ENCODE measurements around the gene GNG7.
"Not testable (repeated sequence)": the region's sequence is repeated elsewhere in the genome, so short reads cannot be mapped to it uniquely, and the experiment has no call there.

GNG7 gene

DNA sequence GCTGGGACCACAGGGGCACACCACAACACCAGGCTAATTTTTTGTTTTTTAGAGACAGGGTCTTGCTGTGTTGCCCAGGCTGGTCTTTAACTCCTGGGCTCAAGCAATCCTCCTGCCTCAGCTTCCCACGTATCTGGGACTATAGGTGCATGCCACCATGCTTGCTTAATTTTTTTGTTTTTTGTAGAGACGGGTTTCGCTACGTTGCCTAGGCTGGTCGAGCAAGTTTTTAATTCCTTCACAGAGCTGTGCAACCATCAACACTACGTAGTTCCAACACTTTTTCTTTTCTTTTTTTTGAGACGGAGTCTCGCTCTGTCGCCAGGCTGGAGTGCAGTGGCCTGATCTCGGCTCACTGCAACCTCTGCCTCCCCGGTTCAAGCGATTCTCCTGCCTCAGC is 130.3 kb downstream of the GNG7 start:
- H3K27me3 Mint-ChIP-seq, H3K4me3 Mint-ChIP-seq, ATAC-seq, H3K27ac Mint-ChIP-seq: not testable (repeated sequence)
- Mint-ChIP-seq H3K9me3 (peaks cover 11% of the 10 kb centered on the region), H3K36me3 (peaks cover 28% of the 10 kb centered on the region), H3K4me1 (peaks cover 45% of the 10 kb centered on the region)

GRCh38 chr19:2569596-2570465 is 132.7 kb downstream of the GNG7 start:
- H3K9me3 Mint-ChIP-seq: peaks cover 8% of the 10 kb centered on the region
- peaks cover 51% of the 10 kb centered on the region for H3K4me1 Mint-ChIP-seq
- H3K36me3 Mint-ChIP-seq: peaks cover 24% of the 10 kb centered on the region
- H3K4me3 Mint-ChIP-seq: no peak overlapping the region
- H3K27ac Mint-ChIP-seq: no peak overlapping the region
- ATAC-seq: no peak
- H3K27me3 Mint-ChIP-seq: no peaks in the 10 kb centered on the region

DNA sequence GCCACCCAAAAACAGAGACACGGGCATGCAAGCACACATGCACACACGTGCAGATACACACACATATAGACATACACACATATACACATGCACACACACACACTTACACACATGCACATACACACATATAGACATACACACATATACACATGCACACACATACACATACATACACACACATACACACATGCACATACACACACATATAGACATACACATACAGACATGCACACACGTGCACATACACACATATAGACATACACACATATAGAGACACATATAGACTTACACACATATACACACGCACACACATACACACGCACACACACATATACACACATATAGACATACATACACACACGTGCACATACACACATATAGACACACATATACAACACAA is 134.5 kb downstream of the GNG7 start:
- peaks cover 61% of the 10 kb centered on the region for H3K4me1 Mint-ChIP-seq
- peaks cover 13% of the 10 kb centered on the region for H3K36me3 Mint-ChIP-seq
- no peak for ATAC-seq
- H3K27me3 Mint-ChIP-seq: no peaks in the 10 kb centered on the region
- H3K9me3 Mint-ChIP-seq: peaks cover 8% of the 10 kb centered on the region
- H3K4me3 Mint-ChIP-seq: no peak overlapping the region
- peak overlapping the region; percentile 11 for H3K27ac Mint-ChIP-seq

GRCh38 chr19:2567580-2567979 is 134.9 kb downstream of the GNG7 start:
- ATAC-seq: no peak
- H3K4me1 Mint-ChIP-seq: peaks cover 65% of the 10 kb centered on the region
- peaks cover 8% of the 10 kb centered on the region for H3K9me3 Mint-ChIP-seq
- H3K27ac Mint-ChIP-seq: peak overlapping the region; percentile 11
- no peak overlapping the region for H3K4me3 Mint-ChIP-seq
- H3K27me3 Mint-ChIP-seq: no peaks in the 10 kb centered on the region
- peaks cover 13% of the 10 kb centered on the region for H3K36me3 Mint-ChIP-seq

DNA sequence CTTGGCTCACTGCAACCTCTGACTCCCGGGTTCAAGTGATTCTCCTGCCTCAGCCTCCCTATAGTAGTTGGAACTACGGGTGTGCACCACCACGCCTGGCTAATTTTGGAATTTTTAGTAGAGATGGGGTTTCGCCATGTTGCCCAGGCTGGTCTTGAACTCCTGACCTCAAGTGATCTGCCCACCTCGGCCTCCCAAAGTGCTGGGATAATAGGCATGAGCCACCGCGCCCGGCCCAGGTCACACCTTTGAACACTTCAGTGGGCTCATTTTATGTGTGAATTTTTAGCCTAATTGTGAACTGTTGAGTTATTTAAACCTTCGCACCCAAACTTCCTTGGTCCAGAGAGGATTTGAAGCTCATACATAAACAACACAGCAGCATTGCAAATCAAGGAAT is 138.9 kb downstream of the GNG7 start:
- H3K9me3 Mint-ChIP-seq, H3K27me3 Mint-ChIP-seq, ATAC-seq, H3K36me3 Mint-ChIP-seq: not testable (repeated sequence)
- Mint-ChIP-seq H3K27ac (peak overlapping the region; percentile 96), H3K4me1 (peaks cover 75% of the 10 kb centered on the region), H3K4me3 (peak overlapping the region; percentile 94)

DNA sequence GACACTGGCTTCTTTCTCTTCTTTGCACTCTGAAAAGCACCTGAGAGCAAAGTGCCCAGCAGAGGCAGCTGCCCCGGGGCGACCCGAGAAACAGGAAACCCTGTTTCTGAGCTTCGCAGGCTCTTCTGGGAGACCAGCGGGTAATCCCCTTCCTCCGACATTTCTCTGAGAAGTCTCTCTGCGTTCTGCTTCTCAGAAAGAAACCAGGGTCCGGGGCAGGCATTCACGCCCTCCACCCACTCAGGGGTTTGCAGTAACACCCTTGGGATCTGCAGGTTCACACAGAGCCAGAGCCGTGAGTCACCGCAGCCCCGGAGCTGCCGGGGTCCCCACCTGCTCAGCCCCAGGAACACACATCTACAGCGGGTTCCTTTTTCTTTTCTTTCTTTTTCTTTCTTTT is 140.6 kb downstream of the GNG7 start:
- peak; percentile 98 for ATAC-seq
- Mint-ChIP-seq H3K36me3 (no peaks in the 10 kb centered on the region), H3K4me1 (peaks cover 76% of the 10 kb centered on the region), H3K4me3 (peak overlapping the region; percentile 94), H3K9me3 (no peaks in the 10 kb centered on the region), H3K27me3 (no peaks in the 10 kb centered on the region), H3K27ac (peak overlapping the region; percentile 96)

DNA sequence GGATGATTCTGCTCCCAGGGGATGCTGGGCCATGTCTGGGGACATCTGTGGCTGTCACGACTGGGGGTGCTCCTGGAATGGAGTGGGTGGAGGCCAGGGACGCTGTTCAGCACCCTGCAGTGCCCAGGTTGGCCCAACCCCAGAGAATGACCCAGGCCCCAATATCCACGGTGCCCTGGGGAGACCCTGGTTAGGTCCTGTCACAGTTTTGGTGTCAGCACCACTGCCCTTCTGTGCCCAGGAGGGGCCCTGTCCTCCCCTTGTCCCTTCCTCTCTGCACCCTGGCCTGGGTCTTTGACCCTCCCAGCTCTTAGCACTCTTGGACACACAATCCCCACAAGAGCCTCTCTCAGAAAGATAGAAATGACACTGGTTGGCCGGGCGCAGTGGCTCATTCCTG is 141.3 kb downstream of the GNG7 start:
- peak overlapping the region; percentile 94 for H3K4me3 Mint-ChIP-seq
- peaks cover 83% of the 10 kb centered on the region for H3K4me1 Mint-ChIP-seq
- no peaks in the 10 kb centered on the region for H3K27me3 Mint-ChIP-seq
- peak overlapping the region; percentile 96 for H3K27ac Mint-ChIP-seq
- ATAC-seq: no peak
- no peaks in the 10 kb centered on the region for H3K36me3 Mint-ChIP-seq
- no peaks in the 10 kb centered on the region for H3K9me3 Mint-ChIP-seq

DNA sequence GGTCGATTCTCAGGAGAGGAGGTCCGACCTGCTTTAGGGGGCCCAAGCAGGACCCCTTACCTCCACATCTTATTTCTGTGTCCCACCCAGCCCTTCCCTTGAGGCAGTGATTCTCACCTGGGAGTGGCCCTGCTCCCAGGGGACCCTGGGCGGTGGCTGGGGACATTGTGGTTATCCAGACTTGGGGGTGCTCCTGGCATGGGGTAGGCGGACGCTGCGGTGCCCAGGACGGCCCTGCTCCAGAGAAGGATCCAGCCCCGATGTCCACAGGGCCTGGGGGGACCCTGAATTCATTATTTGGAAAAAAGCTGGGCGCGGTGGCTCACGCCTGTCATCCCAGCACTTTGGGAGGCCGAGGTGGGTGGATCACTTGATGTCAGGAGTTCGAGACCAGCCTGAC is 142.1 kb downstream of the GNG7 start:
- no peak for ATAC-seq
- H3K36me3 Mint-ChIP-seq: no peaks in the 10 kb centered on the region
- no peak overlapping the region for H3K4me3 Mint-ChIP-seq
- peaks cover 87% of the 10 kb centered on the region for H3K4me1 Mint-ChIP-seq
- no peaks in the 10 kb centered on the region for H3K27me3 Mint-ChIP-seq
- H3K9me3 Mint-ChIP-seq: no peaks in the 10 kb centered on the region
- peak overlapping the region; percentile 96 for H3K27ac Mint-ChIP-seq

- peak overlapping the region; percentile 67 for H3K27ac Mint-ChIP-seq
These were observed 144.0 kb downstream of the GNG7 start for GRCh38 chr19:2558543-2558942.

GRCh38 chr19:2558131-2558530 is 144.4 kb downstream of the GNG7 start:
- ATAC-seq, H3K27me3 Mint-ChIP-seq, H3K36me3 Mint-ChIP-seq: not testable (repeated sequence)

More at GRCh38 chr19:2558543-2558942, 144.0 kb downstream of the GNG7 start:
- no peak for ATAC-seq
- Mint-ChIP-seq H3K27me3 (no peaks in the 10 kb centered on the region), H3K4me3 (no peak overlapping the region), H3K9me3 (no peaks in the 10 kb centered on the region), H3K4me1 (peaks cover 78% of the 10 kb centered on the region), H3K36me3 (no peaks in the 10 kb centered on the region)

DNA sequence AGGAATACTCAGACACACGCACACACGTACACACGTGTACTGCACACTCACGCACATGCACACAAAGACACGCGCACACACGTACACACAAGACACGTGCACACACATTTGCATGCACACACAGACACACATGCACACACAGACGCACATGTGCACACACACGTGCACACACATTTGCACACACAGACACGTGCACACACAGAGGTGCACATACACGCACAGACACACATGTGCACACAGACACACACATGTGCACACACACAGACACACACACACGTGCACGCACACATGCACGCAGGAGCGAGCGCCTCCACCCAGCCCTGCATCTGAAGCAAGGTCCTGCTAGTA is 145.4 kb downstream of the GNG7 start:
- no peaks in the 10 kb centered on the region for H3K9me3 Mint-ChIP-seq
- H3K36me3 Mint-ChIP-seq: no peaks in the 10 kb centered on the region
- H3K27ac Mint-ChIP-seq: peak overlapping the region; percentile 67
- no peak overlapping the region for H3K4me3 Mint-ChIP-seq
- no peaks in the 10 kb centered on the region for H3K27me3 Mint-ChIP-seq
- ATAC-seq: no peak
- H3K4me1 Mint-ChIP-seq: peaks cover 66% of the 10 kb centered on the region

More at GRCh38 chr19:2558131-2558530, 144.4 kb downstream of the GNG7 start:
- Mint-ChIP-seq H3K27ac (peak overlapping the region; percentile 67), H3K4me1 (peaks cover 74% of the 10 kb centered on the region)
- not testable (repeated sequence) for H3K9me3 Mint-ChIP-seq, H3K4me3 Mint-ChIP-seq

DNA sequence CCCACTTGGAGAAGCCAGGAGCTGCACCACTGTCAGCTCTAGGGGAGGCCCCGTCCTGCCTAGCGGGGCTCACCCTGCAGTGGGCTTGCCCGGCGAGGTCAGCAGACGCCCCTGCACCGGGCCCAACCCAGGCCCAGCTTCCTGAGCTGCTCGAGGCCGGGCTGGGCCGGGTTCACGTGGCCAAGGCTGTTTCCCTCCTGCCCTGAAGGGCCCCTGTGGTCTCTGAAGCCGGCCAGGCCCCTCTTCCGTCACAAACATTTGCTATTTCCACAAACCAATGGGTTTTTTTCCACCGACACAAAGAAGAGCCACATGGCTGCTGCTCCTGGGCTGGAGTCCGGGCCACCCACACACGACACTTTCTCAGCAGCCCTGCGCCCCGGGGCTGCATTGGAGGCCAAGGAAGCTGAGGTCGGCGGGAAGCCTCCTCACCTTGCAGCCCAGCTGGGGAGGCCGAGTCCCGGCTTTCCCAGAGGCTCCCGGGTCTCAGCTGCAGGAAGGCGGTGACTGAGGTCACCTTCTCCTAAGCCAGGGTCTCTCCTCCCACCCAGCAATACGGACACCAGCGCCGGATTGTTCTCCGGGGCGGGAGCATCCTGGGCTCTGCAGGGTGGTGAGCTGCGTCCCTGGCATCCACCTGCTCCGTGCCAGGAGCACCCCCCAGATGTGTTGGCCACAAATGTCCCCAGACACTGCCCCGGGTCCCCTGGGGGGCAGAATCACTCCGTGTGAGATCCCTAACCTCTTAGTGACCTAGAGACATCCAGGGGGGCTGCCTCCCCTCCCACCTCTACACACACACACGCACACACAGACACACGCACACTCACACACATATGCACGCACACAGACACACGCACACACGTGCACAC is 146.0 kb downstream of the GNG7 start:
- ATAC-seq: no peak
- peak overlapping the region; percentile 67 for H3K27ac Mint-ChIP-seq
- no peaks in the 10 kb centered on the region for H3K9me3 Mint-ChIP-seq
- no peaks in the 10 kb centered on the region for H3K27me3 Mint-ChIP-seq
- no peaks in the 10 kb centered on the region for H3K36me3 Mint-ChIP-seq
- H3K4me1 Mint-ChIP-seq: peaks cover 65% of the 10 kb centered on the region
- H3K4me3 Mint-ChIP-seq: no peak overlapping the region

GRCh38 chr19:2555422-2556220 is 146.9 kb downstream of the GNG7 start:
- Mint-ChIP-seq H3K27ac (peak overlapping the region; percentile 24), H3K4me3 (no peak overlapping the region), H3K9me3 (no peaks in the 10 kb centered on the region), H3K27me3 (no peaks in the 10 kb centered on the region), H3K36me3 (no peaks in the 10 kb centered on the region), H3K4me1 (peaks cover 64% of the 10 kb centered on the region)
- ATAC-seq: no peak

DNA sequence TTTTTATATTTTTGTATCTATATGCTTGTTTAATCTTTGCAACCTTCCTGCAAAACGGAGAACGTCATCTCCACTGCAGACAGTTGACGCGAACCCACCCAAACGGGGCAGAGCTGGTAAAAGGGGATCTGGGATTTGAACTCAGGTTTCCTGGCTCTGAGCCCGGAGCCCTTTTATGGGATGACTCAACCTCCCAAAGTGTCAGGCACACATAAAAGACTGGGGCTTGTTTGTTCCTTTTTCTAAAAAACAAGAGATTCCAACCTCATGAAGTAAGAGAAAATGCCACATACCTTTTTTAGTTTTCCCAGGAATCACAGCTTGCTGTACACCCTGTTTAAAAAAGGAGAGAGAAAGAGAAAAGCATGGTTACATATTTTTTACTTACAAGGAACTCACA is 147.6 kb downstream of the GNG7 start:
- Mint-ChIP-seq H3K36me3 (no peaks in the 10 kb centered on the region), H3K9me3 (no peaks in the 10 kb centered on the region), H3K4me3 (no peak overlapping the region), H3K27me3 (no peaks in the 10 kb centered on the region), H3K4me1 (peaks cover 63% of the 10 kb centered on the region), H3K27ac (peak overlapping the region; percentile 24)
- no peak for ATAC-seq

DNA sequence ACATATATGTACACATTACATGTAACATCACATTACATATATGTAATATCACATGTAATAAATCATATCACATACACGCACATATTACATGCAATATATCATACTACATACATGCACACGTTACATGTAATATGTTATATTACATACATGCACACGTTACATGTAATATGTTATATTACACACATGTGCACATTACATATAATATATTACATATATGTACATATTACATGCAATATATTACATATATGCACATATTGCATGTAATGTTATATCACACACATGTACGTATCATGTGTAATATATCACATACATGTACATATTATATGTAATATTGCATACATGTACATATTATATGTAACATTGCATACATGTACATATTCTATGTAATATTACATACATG is 149.0 kb downstream of the GNG7 start:
- Mint-ChIP-seq H3K27me3 (no peaks in the 10 kb centered on the region), H3K4me3 (no peak overlapping the region), H3K27ac (no peak overlapping the region), H3K9me3 (no peaks in the 10 kb centered on the region), H3K36me3 (peaks cover 5% of the 10 kb centered on the region), H3K4me1 (peaks cover 60% of the 10 kb centered on the region)
- ATAC-seq: no peak

Data from stimulated activated memory B cell treated with anti-CD40 and anti-IgM and Interleukin-4, amounts not matched to agents 10 μg/mL and 1 μg/mL and 100 μg/mL, for 72 hours (primary cell).